ENCODE results near the gene MROH2A. TPM values are rescaled to one million over a fixed set of nuclear protein-coding genes. Genes with fewer than 3 reads are reported as not detected.

Gene MROH2A
- total and polyA plus RNA-seq, 9 of the 15 experiments (the other 6 are each of a cell fraction or from before 2014, with no cell fraction given), result 0.03 TPM; not detected in 8

DNA sequence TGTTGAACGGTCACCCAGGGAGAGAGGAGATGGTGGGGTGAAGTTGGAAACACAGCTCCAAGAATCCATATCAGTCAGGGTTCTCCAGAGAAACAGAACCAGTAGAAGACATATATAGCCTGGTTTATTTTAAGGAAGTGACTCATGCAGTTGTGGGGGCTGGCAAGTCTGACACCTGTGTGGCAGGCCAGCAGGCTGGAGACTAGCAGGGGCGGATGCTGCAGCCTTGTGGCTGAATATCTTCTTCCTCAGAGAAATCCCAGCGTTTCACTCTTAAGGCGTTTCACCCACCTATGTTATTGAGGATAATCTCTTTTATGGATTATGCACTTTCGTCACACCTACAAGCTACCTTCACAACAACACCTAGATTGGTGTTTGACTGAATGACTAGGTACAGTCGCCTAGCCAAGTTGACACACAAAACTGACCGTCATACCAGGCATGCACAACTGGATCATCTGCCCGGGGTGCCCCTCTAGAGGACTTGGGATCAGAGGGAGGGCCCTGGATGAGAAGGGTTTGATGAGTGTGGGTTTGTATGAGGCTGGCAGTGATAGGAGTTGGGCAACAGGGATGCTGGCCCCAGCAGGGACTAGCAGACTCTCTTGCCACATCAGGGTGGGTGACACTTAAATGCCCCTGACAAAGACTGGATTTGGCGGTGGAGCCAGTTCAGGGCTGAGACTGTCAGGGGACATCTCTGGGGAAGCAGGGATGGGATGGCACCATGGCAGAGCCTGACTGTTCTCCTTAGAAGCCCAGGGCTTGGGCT is 23.4 kb downstream of the MROH2A start (continued):
- no peak for TF ChIP-seq ZBTB17 (CRISPR knock-in tag; IDR thresholded peaks at IDR 0.05)
- peak; percentile 64; the same call in 1 of the 2 replicates for TF ChIP-seq MEF2A (IDR thresholded peaks at IDR 0.05; ENCODE audit: control insufficient read depth, low read depth, low read length)
- no peak for TF ChIP-seq MYNN (IDR thresholded peaks at IDR 0.05)
- no peak for TF ChIP-seq MYNN (CRISPR knock-in tag; IDR thresholded peaks at IDR 0.05)
- TF ChIP-seq JUND (IDR thresholded peaks at IDR 0.05; ENCODE audit: borderline replicate concordance, low read depth, low read length), result peak; percentile 37; the same call in 1 of the 2 replicates
- TF ChIP-seq JUND (tag; IDR thresholded peaks at IDR 0.05; ENCODE audit: borderline replicate concordance, low read depth, low read length), result no peak
- no peak for TF ChIP-seq RBBP5 (IDR thresholded peaks at IDR 0.05; ENCODE audit: borderline replicate concordance, insufficient read depth, low read length, poor library complexity, severe bottlenecking)
- TF ChIP-seq, protein P1, sequence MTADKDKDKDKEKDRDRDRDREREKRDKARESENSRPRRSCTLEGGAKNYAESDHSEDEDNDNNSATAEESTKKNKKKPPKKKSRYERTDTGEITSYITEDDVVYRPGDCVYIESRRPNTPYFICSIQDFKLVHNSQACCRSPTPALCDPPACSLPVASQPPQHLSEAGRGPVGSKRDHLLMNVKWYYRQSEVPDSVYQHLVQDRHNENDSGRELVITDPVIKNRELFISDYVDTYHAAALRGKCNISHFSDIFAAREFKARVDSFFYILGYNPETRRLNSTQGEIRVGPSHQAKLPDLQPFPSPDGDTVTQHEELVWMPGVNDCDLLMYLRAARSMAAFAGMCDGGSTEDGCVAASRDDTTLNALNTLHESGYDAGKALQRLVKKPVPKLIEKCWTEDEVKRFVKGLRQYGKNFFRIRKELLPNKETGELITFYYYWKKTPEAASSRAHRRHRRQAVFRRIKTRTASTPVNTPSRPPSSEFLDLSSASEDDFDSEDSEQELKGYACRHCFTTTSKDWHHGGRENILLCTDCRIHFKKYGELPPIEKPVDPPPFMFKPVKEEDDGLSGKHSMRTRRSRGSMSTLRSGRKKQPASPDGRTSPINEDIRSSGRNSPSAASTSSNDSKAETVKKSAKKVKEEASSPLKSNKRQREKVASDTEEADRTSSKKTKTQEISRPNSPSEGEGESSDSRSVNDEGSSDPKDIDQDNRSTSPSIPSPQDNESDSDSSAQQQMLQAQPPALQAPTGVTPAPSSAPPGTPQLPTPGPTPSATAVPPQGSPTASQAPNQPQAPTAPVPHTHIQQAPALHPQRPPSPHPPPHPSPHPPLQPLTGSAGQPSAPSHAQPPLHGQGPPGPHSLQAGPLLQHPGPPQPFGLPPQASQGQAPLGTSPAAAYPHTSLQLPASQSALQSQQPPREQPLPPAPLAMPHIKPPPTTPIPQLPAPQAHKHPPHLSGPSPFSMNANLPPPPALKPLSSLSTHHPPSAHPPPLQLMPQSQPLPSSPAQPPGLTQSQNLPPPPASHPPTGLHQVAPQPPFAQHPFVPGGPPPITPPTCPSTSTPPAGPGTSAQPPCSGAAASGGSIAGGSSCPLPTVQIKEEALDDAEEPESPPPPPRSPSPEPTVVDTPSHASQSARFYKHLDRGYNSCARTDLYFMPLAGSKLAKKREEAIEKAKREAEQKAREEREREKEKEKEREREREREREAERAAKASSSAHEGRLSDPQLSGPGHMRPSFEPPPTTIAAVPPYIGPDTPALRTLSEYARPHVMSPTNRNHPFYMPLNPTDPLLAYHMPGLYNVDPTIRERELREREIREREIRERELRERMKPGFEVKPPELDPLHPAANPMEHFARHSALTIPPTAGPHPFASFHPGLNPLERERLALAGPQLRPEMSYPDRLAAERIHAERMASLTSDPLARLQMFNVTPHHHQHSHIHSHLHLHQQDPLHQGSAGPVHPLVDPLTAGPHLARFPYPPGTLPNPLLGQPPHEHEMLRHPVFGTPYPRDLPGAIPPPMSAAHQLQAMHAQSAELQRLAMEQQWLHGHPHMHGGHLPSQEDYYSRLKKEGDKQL (CRISPR knock-in tag; IDR thresholded peaks at IDR 0.05; ENCODE audit: borderline replicate concordance), result no peak
- TF ChIP-seq, protein P2, sequence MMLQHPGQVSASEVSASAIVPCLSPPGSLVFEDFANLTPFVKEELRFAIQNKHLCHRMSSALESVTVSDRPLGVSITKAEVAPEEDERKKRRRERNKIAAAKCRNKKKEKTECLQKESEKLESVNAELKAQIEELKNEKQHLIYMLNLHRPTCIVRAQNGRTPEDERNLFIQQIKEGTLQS (IDR thresholded peaks at IDR 0.05), result peak; percentile 39; the same call in 1 of the 2 replicates
- TF ChIP-seq, protein P2 (CRISPR knock-in tag; conservative IDR thresholded peaks at IDR 0.05), result no peak
- TF ChIP-seq, protein P3, sequence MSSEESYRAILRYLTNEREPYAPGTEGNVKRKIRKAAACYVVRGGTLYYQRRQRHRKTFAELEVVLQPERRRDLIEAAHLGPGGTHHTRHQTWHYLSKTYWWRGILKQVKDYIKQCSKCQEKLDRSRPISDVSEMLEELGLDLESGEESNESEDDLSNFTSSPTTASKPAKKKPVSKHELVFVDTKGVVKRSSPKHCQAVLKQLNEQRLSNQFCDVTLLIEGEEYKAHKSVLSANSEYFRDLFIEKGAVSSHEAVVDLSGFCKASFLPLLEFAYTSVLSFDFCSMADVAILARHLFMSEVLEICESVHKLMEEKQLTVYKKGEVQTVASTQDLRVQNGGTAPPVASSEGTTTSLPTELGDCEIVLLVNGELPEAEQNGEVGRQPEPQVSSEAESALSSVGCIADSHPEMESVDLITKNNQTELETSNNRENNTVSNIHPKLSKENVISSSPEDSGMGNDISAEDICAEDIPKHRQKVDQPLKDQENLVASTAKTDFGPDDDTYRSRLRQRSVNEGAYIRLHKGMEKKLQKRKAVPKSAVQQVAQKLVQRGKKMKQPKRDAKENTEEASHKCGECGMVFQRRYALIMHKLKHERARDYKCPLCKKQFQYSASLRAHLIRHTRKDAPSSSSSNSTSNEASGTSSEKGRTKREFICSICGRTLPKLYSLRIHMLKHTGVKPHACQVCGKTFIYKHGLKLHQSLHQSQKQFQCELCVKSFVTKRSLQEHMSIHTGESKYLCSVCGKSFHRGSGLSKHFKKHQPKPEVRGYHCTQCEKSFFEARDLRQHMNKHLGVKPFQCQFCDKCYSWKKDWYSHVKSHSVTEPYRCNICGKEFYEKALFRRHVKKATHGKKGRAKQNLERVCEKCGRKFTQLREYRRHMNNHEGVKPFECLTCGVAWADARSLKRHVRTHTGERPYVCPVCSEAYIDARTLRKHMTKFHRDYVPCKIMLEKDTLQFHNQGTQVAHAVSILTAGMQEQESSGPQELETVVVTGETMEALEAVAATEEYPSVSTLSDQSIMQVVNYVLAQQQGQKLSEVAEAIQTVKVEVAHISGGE (CRISPR knock-in tag; IDR thresholded peaks at IDR 0.05), result no peak
- TF ChIP-seq, protein P4, sequence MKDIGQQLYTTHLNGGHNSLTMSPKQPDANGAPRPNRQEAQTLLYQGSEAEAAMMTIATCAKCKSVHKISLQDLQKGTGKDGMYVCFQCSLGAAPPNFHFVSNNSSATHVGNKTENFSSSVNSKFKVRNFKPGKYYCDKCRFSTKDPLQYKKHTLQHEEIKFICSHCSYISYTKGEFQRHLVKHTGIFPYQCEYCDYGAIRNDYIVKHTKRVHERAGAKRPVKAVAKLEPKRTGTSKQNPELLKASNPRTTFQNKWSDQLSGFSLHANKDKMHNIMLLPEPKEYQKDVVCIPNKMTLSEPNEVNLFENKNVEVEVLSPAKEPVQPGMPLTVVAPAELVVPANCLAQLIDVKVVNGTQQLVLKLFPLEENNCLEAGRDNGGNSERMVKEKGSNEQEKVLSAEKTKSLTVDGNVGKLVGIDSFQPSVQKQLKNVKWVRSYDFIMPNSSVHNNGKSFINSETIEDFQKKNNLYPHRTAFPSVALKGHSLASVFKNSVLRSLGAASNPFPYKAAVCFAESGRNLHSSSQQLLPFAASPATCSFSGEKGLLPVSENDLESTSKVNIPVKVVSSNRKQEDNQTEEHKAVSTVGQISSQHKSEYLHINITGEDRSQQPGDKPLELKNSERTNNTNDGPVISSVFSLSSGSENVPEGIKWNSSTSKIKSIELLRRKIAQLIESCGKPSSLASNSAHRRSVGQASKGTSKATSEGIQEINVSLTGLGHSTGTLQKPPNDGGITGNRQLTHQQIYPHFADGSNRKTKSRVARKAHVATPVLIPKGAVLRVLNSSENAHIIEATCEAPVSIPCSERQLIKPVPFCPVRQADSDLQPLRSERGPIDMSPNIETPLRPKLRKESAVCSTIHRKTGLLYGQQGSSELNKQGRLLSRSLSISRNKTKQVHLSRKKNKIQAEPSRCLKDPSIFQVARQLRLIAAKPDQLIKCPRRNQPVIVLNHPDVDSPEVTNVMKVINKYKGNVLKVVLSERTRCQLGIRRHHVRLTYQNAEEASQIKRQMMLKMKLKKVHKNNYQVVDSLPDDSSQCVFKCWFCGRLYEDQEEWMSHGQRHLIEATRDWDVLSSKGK (CRISPR knock-in tag; IDR thresholded peaks at IDR 0.05), result no peak
